HCT116 (cell line): ENCODE measurements around the gene CARD9. TPM values are rescaled to one million over a fixed set of nuclear protein-coding genes. Genes with fewer than 3 reads are reported as not detected.

Experiments used
- ATAC-seq: fragments of 200-7000 bp; cut with Tn5 transposase; 2 replicates; pipeline ENCODE4 v1.9.1; 2020; ENCODE audit warnings: mild to moderate bottlenecking, moderate library complexity
- BruUV-seq: library from RNA; stranded (reverse); fragments of 400-500 nt; replicated peaks from 2 replicates; lab custom pipeline; 2021; lab: Mats Ljungman, UMichigan
- CTCF ChIA-PET: fragments of 300-600 bp; sonication (Branson Sonifier 250); formaldehyde crosslinking; loops from one replicate; lab custom pipeline; 2021; ENCODE audit warnings: antibody characterized with exemption; lab: Charles Lee
- POLR2A ChIA-PET: fragments of 300-600, 350-600 bp; sonication (Branson Sonifier 250); formaldehyde crosslinking; loops from one replicate; lab custom pipeline; 2021; ENCODE audit warnings: antibody characterized with exemption; lab: Charles Lee
- RAD21 ChIA-PET, 2 experiments: fragments of 300-600 bp; sonication (Branson Sonifier 250); formaldehyde crosslinking; loops; one replicate each; lab custom pipeline; 2023; ENCODE audit warnings: low total read pairs in 2 of 2; ENCODE audit not compliant: uncharacterized antibody in 2 of 2, unreplicated experiment in 2 of 2, low non-redundant PET in 1 of 2; lab: Charles Lee
- DNase-seq: peaks from one replicate; pipeline ENCODE4 v3.0.0-alpha.2; 2010; ENCODE audit warnings: low read depth, low spot score
- H2AFZ ChIP-seq: fragments of 200-600 bp; shearing (Covaris generic), sonication (generic); 2 replicates; pipeline ENCODE4 v1.6.1; 2017; ENCODE audit warnings: low read depth, mixed run types, mixed read lengths, antibody characterized with exemption, low read length; ENCODE audit not compliant: poor library complexity, severe bottlenecking
- H3K27ac ChIP-seq: 2 replicates; pipeline ENCODE4 v1.5.1; 2012; ENCODE audit warnings: low read depth, low read length
- H3K27me3 ChIP-seq: fragments of 200-600 bp; sonication (generic); 2 replicates; pipeline ENCODE4 v1.6.1; 2016; ENCODE audit warnings: mixed run types, low read length, mixed read lengths; ENCODE audit not compliant: insufficient read depth
- H3K36me3 ChIP-seq, 2 experiments: fragments of 200-500 bp in 1 of 2; fragments of 200-600 bp in 1 of 2; sonication (Bioruptor generic) in 1 of 2; sonication (generic) in 1 of 2; 2 replicates each; pipeline versions ENCODE4 v1.5.1 to v1.6.1; 2014 to 2016; ENCODE audit warnings: low read length in 2 of 2, inconsistent platforms in 1 of 2, mixed read lengths in 1 of 2, mixed run types in 1 of 2; ENCODE audit not compliant: insufficient read depth in 2 of 2, control insufficient read depth in 1 of 2
- H3K4me1 ChIP-seq, 2 experiments: fragments of 200-600 bp in 1 of 2; sonication (generic) in 1 of 2; 2 replicates each; pipeline versions ENCODE4 v1.5.1 to v1.6.1; 2012 to 2017; ENCODE audit warnings: low read length in 2 of 2, inconsistent platforms in 1 of 2, mild to moderate bottlenecking in 1 of 2, mixed read lengths in 1 of 2, mixed run types in 1 of 2, moderate library complexity in 1 of 2; ENCODE audit not compliant: insufficient read depth in 2 of 2, control insufficient read depth in 1 of 2
- H3K4me2 ChIP-seq: fragments of 200-600 bp; sonication (generic); 2 replicates; pipeline ENCODE4 v1.6.1; 2017; ENCODE audit warnings: mixed run types, low read length, mixed read lengths
- H3K4me3 ChIP-seq, 2 experiments: fragments of 200-600 bp in 1 of 2; sonication (generic) in 1 of 2; replicated peaks in 1 of 2; 2 replicates each; pipeline ENCODE4 v1.5.1; 2011 to 2016; ENCODE audit warnings: low read length in 2 of 2, control low read depth in 1 of 2, low read depth in 1 of 2, mild to moderate bottlenecking in 1 of 2, mixed read lengths in 1 of 2, mixed run types in 1 of 2
- H3K79me2 ChIP-seq: fragments of 200-600 bp; sonication (generic); 2 replicates; pipeline ENCODE4 v1.6.1; 2017; ENCODE audit warnings: mild to moderate bottlenecking, mixed run types, low read length, moderate library complexity, mixed read lengths; ENCODE audit not compliant: insufficient read depth
- H3K9ac ChIP-seq: fragments of 200-600 bp; sonication (generic); 2 replicates; pipeline ENCODE4 v1.6.1; 2016; ENCODE audit warnings: low read length, mixed read lengths
- H3K9me2 ChIP-seq: fragments of 200-600 bp; sonication (generic), shearing (Covaris generic); 2 replicates; pipeline ENCODE4 v1.6.1; 2017; ENCODE audit warnings: mixed run types, mild to moderate bottlenecking, moderate library complexity; ENCODE audit not compliant: insufficient read depth
- H3K9me3 ChIP-seq, 2 experiments: fragments of 200-500 bp in 1 of 2; fragments of 200-600 bp in 1 of 2; sonication (Bioruptor generic) in 1 of 2; sonication (generic) in 1 of 2; 2 replicates each; pipeline ENCODE4 v1.6.1; 2014 to 2017; ENCODE audit warnings: low read length in 2 of 2, mixed read lengths in 2 of 2, inconsistent platforms in 1 of 2, low read depth in 1 of 2, mild to moderate bottlenecking in 1 of 2, mixed run types in 1 of 2, moderate library complexity in 1 of 2; ENCODE audit not compliant: control insufficient read depth in 1 of 2, insufficient read depth in 1 of 2
- H4K20me1 ChIP-seq: fragments of 200-600 bp; sonication (generic), shearing (Covaris generic); 2 replicates; pipeline ENCODE4 v1.6.1; 2017; ENCODE audit warnings: mixed run types, mild to moderate bottlenecking, moderate library complexity; ENCODE audit not compliant: insufficient read depth
- EZH2 ChIP-seq: fragments of 200-600 bp; sonication (generic); IDR thresholded peaks from 2 replicates; pipeline ENCODE4 v1.6.1; 2017; ENCODE audit warnings: antibody characterized with exemption, mixed run types
- JUND ChIP-seq: IDR thresholded peaks from 2 replicates; pipeline ENCODE4 v1.6.1; 2012
- SIN3A ChIP-seq: IDR thresholded peaks from 2 replicates; pipeline ENCODE4 v1.6.1; 2012; ENCODE audit warnings: low read depth
- SP1 ChIP-seq: IDR thresholded peaks from 2 replicates; pipeline ENCODE4 v1.6.1; 2012; ENCODE audit warnings: low read depth
- intact Hi-C: fragments of 100-400 bp; cut with micrococcal nuclease; formaldehyde crosslinking; loops from 2 replicates; pipeline ENCODE4 v1.10.0; 2022
- total RNA-seq: library from RNA; stranded (reverse); gene quantifications from one replicate; pipeline ENCODE4 v1.2.1, GENCODE V29; 2021; ENCODE audit not compliant: unreplicated experiment
- TF ChIP-seq, protein P1 (sequence below): IDR thresholded peaks from 2 replicates; pipeline ENCODE4 v1.6.1; 2011; ENCODE audit warnings: mild to moderate bottlenecking, low read length, moderate library complexity; ENCODE audit not compliant: insufficient replicate concordance; ENCODE audit errors: extremely low read depth
- TF ChIP-seq, protein P2 (sequence below): IDR thresholded peaks from 2 replicates; pipeline ENCODE4 v1.6.1; 2012; ENCODE audit warnings: low read depth

The CARD9 gene
- total RNA-seq, 1 experiment from 2014 or later = 1.2 TPM

DNA sequence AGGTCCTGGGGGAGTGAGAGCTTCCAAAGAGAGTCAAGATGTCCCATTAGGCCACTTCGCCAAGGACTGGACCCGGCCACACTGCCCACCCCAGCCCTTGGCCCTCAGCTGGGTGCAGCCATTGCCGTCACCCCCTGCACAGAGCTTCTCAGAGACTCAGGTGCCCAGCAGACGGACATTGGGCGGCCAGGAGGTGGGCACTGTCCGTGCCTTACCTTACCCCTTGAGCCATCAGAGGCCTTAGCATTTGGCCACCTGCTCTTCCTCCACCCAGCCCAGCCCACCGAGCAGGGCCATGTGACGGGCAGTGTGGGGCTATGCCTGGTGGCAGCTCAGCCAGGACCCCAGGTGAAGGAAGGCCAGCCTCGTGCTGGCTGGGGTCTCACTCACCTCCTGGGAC is 6.6 kb downstream of the CARD9 start:
- Histone ChIP-seq H3K27ac (no peak overlapping the region), H3K9me3 (no peaks in the 10 kb centered on the region), H3K79me2 (no peaks in the 10 kb centered on the region), H3K27me3 (no peaks in the 10 kb centered on the region), H2AFZ (no peak overlapping the region), H3K4me2 (no peak overlapping the region), H3K9ac (no peak overlapping the region), H4K20me1 (no peaks in the 10 kb centered on the region), H3K4me1 (peaks cover 10 to 16% of the 10 kb centered on the region in 2 experiments), H3K9me2 (no peaks in the 10 kb centered on the region), H3K36me3 (no peaks in the 10 kb centered on the region)
- RAD21 ChIA-PET = no interaction called here
- no TSS peak for BruUV-seq
- no peak for DNase-seq
- no peak for TF ChIP-seq EZH2
- TF ChIP-seq, all 23 proteins: peak for 0
- no peak for ATAC-seq
- CTCF ChIA-PET = interaction anchor here (0.8 kb wide), 1 partner anchor 32 kb away, joined by 3 read pairs; no protein-coding TSS in a partner anchor
- intact Hi-C loops = no loop called here
- POLR2A ChIA-PET = no interaction called here
- no peak overlapping the region for H3K4me3 ChIP-seq

DNA sequence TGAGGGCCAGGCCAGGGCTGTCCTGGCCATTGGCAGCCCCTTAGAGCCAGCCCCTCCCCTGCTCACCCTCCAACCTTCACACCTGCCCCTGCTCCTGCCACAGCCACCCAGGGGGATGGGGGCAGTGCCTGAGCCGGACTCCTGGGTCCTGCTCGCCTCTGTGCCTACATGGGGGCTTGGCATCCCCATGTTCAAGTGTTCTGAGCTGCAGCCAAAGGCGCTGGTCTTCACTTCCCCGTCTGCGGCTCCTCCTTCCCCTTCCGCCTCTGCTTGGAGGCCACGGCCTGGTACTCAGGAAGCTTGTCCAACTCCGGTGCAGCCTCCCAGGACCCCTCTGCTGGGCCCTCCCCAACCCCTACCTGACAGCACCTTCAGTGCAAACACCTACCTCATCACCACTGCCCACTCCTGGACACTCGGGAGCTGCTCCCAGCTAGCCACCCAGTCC is 7.7 kb downstream of the CARD9 start:
- BruUV-seq = no TSS peak
- ChIA-PET CTCF (no interaction called here), RAD21 (no interaction called here)

More for the DNA sequence above, 7.7 kb downstream of the CARD9 start:
- Histone ChIP-seq H3K27me3 (no peaks in the 10 kb centered on the region), H4K20me1 (no peaks in the 10 kb centered on the region), H3K9ac (no peak overlapping the region), H3K4me3 (no peak overlapping the region), H2AFZ (no peak overlapping the region), H3K9me2 (no peaks in the 10 kb centered on the region), H3K4me1 (peaks cover 10 to 16% of the 10 kb centered on the region in 2 experiments), H3K36me3 (no peaks in the 10 kb centered on the region), H3K9me3 (no peaks in the 10 kb centered on the region), H3K79me2 (no peaks in the 10 kb centered on the region)
- POLR2A ChIA-PET = no interaction called here
- DNase-seq (no peak), ATAC-seq (no peak)
- intact Hi-C loops = no loop called here
- no peak for TF ChIP-seq JUND
- TF ChIP-seq, protein P1, sequence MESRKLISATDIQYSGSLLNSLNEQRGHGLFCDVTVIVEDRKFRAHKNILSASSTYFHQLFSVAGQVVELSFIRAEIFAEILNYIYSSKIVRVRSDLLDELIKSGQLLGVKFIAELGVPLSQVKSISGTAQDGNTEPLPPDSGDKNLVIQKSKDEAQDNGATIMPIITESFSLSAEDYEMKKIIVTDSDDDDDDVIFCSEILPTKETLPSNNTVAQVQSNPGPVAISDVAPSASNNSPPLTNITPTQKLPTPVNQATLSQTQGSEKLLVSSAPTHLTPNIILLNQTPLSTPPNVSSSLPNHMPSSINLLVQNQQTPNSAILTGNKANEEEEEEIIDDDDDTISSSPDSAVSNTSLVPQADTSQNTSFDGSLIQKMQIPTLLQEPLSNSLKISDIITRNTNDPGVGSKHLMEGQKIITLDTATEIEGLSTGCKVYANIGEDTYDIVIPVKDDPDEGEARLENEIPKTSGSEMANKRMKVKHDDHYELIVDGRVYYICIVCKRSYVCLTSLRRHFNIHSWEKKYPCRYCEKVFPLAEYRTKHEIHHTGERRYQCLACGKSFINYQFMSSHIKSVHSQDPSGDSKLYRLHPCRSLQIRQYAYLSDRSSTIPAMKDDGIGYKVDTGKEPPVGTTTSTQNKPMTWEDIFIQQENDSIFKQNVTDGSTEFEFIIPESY = no peak
- TF ChIP-seq SP1 = no peak
- TF ChIP-seq SIN3A = no peak
- TF ChIP-seq, protein P2, sequence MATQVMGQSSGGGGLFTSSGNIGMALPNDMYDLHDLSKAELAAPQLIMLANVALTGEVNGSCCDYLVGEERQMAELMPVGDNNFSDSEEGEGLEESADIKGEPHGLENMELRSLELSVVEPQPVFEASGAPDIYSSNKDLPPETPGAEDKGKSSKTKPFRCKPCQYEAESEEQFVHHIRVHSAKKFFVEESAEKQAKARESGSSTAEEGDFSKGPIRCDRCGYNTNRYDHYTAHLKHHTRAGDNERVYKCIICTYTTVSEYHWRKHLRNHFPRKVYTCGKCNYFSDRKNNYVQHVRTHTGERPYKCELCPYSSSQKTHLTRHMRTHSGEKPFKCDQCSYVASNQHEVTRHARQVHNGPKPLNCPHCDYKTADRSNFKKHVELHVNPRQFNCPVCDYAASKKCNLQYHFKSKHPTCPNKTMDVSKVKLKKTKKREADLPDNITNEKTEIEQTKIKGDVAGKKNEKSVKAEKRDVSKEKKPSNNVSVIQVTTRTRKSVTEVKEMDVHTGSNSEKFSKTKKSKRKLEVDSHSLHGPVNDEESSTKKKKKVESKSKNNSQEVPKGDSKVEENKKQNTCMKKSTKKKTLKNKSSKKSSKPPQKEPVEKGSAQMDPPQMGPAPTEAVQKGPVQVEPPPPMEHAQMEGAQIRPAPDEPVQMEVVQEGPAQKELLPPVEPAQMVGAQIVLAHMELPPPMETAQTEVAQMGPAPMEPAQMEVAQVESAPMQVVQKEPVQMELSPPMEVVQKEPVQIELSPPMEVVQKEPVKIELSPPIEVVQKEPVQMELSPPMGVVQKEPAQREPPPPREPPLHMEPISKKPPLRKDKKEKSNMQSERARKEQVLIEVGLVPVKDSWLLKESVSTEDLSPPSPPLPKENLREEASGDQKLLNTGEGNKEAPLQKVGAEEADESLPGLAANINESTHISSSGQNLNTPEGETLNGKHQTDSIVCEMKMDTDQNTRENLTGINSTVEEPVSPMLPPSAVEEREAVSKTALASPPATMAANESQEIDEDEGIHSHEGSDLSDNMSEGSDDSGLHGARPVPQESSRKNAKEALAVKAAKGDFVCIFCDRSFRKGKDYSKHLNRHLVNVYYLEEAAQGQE = no peak
- TF ChIP-seq, all 23 proteins: peak for 0
- no peak overlapping the region for H3K27ac ChIP-seq
- H3K4me2 ChIP-seq = no peak overlapping the region
